ENCODE results near the gene KANSL1L.

The KANSL1L gene

DNA sequence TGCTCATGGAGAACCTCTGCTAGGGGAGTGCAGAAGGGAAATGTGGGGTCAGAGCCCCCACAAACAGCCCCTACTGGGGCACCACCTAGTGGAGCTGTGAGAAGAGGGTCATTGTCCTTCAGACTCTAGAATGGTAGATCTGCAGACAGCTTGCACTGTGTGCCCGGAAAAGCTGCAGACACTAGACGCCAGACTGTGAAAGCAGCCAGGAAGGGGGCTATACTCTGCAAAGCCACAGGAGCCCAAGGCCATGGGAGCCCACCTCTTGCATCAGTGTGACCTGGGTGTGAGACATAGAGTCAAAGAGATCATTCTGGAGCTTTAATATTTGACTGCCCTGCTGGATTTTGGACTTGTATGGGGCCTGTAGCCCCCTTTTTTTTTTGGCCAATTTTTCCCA is 107.9 kb downstream of the KANSL1L start:
- DNase-seq, result no peak

DNA sequence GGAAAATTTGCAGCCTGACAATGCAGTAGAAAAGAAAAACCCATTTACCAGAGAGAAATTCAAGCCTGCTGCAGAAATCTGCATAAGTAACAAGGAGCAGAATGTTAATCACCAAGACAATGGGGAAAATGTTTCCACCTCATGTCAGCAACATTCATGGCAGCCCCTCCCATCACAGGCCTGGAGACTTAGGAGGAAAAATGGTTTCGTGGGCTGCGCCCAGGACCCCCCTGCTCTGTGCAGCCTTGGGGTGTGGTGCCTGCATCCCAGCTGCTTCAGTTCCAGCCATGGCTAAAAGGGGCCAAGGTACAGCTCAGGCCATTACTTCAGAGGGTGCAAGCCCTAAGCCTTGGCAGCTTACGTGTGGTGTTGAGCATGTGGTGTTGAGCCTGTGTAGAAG is 115.4 kb downstream of the KANSL1L start:
- no peak for DNase-seq

DNA sequence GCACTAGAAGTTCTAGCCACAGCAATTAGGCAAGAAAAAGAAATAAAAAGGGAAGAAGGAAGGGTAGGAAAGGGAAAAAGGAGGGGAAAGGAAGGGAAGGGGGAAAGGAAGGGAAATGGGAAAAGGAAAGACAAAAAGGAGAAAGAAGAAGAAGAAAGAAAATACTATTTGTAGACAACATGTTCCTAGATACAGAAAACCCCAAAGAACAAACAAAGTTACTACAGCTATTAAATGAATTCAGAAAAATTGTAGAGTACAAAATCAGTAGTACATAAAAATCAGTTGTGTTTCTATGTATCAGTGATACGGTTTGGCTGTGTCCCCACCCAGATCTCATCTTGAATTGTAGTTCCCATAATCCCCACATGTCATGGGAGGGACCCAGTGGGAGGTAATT is 116.5 kb downstream of the KANSL1L start:
- no peak for DNase-seq

DNA sequence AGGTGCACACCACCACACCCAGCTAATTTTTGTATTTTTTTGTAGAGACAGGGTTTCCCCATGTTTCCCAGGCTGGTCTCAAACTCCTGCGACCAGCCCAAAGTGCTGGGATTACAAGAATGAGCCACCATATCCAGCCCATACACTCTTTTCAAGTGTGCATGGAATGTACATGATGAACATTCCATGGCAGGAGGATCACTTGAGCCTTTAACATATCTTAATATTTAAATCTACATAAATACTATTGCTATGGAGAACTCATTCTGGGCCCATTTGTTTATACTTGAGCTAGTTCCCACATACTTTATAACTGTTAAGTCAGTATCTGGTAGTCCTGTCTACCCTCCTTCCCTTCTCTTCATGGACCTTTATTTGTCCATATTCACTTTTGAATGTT is 120.3 kb downstream of the KANSL1L start:
- DNase-seq, result no peak

DNA sequence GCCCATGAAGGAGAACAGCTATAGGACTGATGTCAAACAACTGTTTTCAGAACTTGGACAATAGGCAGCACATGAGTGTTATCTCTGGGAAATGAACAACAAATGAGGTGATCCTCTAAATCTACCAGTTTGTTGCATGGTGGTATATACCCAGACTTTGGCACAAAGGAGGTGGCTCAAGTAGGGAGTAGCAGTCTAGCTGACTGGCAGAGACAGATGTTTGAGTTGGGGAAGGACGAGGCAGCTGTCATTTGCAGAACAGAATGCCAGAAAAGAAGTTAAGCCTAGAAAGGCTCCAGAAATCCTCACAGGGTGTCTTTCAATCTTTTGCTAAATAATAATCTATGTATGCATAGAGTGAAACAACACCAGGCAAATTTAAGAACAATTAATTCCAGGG is 121.4 kb downstream of the KANSL1L start:
- DNase-seq, result no peak

DNA sequence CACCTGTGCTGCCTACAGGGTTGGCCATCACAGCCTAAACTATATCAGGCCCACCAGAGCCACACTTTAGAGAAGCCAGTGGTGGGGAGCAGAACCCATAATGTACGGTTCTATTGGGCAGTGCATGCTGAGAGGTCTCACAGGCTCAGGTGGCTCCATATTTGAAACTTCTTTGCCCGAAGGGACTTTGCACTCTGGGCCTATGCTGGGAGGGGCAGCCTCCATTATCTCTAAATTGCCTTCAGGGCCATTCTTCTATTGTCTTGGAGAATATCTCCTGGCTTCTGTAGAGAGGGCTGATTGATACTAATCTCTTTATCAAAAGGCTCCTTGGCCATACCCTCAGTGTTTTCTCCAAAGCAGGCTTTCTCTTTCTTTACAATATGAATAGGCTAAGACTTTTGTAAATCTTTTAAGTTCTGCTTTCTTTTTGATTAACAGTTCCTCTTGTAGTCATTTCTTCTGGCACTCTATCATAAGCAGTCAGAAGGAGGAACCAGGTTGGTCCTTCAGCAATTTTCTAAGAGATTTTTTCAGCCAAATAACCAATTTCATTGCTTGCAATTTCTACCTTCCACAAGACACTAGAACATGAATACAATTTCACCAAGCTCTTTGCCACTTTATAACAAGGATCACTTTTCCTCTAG is 124.2 kb downstream of the KANSL1L start:
- no peak for DNase-seq

GRCh38 chr2:210038078-210038477 is 133.1 kb downstream of the KANSL1L start:
- DNase-seq, result no peak

- DNase-seq, result no peak
Measured at GRCh38 chr2:210035679-210036078, 135.5 kb downstream of the KANSL1L start.

- DNase-seq, result no peak
Measured at GRCh38 chr2:210034087-210034683, 137.0 kb downstream of the KANSL1L start.

DNA sequence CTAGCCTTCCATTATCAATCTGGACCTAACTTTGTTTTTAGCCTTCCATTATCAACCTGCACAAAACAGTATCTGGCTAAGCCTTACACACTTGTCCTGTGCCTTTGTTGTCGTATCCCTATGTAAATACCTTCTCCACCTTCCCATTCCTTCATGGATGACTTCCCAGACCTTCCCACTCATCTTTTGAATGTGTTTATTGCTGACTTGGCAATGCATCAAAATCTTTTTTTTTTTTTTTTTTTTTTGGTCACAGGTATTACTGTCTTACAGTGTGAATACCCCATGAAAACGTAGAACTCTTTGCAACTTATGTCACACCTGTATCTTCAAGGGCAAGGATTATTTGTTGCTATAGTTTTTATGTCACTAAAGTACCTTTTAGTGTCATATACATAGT is 143.0 kb downstream of the KANSL1L start:
- no peak for DNase-seq

GRCh38 chr2:210027608-210028007 is 143.6 kb downstream of the KANSL1L start:
- DNase-seq, result no peak

- no peak for DNase-seq
Measured at GRCh38 chr2:210022824-210023223, 148.4 kb downstream of the KANSL1L start.

DNA sequence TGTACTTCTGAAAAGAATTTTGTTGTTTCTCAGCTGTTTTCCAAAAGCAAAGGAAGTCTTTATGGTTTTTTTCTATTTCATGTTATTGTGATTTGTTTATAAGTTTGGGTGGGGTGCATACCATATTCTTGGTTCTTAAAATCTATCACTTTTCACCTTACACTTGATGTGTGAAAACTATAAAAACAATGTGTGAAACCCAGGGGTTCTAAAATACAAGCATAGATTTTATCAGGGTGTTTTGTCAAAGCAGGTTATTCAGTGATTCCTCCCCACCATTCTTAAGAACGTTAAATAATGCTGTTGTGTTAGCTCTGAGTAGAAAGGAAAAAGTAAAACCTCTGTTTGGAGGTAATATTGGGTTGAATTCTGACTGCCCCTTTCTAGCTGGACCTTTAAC is 151.1 kb downstream of the KANSL1L start:
- DNase-seq, result no peak

GRCh38 chr2:210009896-210010295 is 161.3 kb downstream of the KANSL1L start:
- no peak for DNase-seq

DNA sequence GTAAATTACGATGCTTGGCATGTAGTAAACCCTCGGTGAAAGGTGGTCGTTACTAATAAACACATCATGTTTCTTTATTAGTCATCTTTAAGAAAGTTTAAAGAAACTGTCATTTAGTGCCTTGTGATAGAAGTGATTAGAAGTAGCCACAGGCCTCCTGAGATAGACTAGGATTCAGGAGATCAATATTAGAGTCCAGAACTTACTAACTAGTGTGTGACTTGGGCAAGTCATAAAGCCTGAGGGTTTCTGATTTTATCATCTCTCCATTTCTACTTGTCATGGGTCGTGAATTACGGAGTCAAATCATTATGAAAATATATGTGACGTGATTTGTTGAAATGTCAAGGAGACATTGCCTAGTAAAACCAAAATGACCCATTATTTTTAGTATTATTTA is 162.1 kb downstream of the KANSL1L start:
- DNase-seq, result no peak

DNA sequence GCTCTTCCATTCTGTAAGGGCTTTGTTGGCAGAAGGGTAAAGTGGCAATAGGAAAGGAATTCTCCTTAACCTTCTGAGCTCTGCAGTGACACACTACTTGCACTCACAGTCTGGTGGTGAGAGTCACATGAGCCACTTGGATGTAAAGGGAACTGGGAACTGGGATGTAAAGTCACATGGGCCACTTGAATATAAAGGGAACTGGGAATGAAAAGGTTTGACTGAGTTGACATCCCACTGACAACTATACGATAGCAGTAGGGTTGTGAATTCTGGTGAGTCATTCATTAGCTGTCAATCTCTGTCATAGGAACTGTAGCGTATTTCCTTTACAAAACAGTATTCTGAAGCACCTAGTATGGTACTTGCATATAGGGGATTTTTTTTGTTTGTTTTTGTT is 163.3 kb downstream of the KANSL1L start:
- DNase-seq, result no peak

GRCh38 chr2:210004881-210005280 is 166.3 kb downstream of the KANSL1L start:
- no peak for DNase-seq

GRCh38 chr2:210003359-210003758 is 167.8 kb downstream of the KANSL1L start:
- no peak for DNase-seq

DNA sequence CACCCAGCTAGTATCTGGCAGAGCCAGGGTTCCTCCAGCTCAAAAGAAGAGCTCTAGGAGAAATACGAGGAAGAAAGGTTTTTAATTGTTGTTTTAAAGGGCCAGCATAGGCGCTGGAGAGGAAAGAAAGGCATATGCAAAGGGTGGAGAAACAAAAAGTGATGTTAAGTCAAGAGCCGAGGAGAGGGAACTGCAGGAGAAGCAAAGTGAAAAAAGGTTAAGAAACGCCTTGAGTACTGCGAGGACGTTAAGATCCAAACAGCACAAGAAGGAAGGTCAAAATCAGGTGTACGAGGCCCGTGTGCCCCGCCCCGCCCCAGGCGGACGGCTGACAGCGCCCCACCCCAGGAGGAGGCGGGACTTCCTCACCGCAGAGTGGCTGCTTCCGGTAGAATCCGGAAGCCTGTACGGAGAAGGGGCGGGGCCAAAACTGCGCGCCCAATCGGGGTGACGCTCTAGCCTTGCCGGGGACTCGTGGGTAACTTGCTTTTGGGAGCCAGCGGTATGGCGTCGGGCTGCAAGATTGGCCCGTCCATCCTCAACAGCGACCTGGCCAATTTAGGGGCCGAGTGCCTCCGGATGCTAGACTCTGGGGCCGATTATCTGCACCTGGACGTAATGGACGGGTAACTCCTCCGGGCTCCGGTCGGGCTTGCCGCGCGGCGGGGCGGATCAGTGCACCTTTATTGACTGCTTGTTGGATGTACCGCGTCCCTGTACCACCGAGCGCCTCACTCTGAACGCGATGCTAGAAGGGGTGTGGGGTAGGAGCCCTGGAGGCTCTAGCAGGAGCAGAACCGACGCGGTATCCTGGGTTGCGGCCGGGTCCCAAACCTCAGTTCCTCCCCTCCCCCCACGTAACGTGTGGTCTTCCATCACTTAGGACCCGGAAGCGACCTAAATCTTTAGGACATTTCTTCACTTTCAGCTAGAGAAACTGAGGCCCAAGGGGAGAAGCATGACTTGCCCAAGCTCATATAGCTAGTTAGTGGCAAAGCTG is 168.8 kb downstream of the KANSL1L start, which contains the start of gene RPE:
Gene RPE, plus strand, starts transcription at position 481 of the 1,000 bp plus-strand sequence. Its CDS starts 24 bp downstream, at position 505.
- peak; percentile 59 for DNase-seq

DNA sequence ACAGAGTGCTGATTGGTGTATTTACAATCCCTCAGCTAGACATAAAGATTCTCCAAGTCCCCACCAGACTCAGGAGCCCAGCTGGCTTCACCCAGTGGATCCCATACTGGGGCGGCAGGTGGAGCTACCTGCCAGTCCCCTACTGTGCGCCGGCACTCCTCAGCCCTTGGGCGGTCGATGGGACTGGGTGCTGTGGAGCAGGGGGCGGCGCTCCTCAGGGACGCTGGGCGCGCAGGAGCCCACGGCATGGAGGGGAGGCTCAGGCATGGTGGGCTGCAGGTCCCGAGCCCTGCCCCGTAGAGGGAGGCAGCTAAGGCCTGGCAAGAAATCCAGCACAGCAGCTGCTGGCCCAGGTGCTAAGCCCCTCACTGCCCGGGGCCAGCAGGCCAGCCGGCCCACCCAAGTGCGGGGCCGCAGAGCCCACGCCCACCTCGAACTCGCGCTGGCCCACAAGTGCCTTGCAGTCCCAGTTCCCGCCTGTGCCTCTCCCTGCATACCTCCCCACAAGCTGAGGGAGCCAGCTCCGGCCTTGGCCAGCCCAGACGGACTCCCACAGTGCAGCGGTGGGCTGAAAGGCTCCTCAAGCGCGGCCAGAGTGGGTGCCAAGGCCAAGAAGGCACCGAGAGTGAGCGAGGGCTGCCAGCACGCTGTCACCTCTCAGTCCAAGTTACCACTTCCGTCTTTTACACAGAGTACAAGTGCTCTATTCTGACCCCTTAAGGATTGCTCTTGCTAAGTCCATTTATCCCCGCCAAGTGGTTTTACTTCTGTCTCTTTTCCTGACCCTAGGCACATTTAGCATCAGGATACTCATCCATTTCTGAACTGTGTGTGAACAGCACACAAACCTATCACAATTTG is 170.5 kb downstream of the KANSL1L start:
- DNase-seq, result no peak

GRCh38 chr2:209998596-209998995 is 172.6 kb downstream of the KANSL1L start:
- no peak for DNase-seq

GRCh38 chr2:209993968-209994367 is 177.2 kb downstream of the KANSL1L start:
- DNase-seq, result no peak

DNA sequence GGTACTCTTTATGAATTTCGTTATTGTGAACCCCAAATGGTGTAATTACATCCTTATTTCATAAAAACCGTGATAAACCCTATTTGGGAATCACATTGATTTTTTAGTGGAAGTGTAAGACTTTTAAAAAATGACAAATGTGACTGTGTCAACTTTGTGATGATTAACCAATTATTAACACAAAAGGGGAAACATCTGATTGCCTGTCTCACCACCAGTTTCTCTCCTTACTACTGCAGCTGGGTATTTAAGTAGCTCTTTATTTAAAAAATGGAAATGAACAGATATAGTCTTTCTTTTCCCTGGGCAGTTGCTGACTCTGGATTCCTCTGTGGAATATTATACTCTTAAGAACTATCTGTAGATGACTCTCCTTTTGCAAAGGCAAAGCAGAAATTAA is 180.4 kb downstream of the KANSL1L start:
- DNase-seq, result no peak

Data from 8988T (cell line).